Pancreas (tissue), 10 donors: ENCODE data around the gene CDKL2. TPM values are rescaled to one million over a fixed set of nuclear protein-coding genes. Genes with fewer than 3 reads are reported as not detected.

Experiments used
- ATAC-seq, 4 donors: fragments of 200-7000 bp; cut with Tn5 transposase; one replicate each; pipeline versions ENCODE4 v1.8.0 to v1.9.1; 2020; ENCODE audit warnings: mild to moderate bottlenecking in 4 of 4, moderate library complexity in 4 of 4
- DNase-seq, 6 donors: peaks; one replicate each; pipeline ENCODE4 v3.0.0-alpha.2; 2020
- FAIRE-seq: peaks from 2 replicates; lab custom pipeline; 2012; peaks lifted over from hg19 to GRCh38; lab: Jason Lieb, UNC
- H3K27ac ChIP-seq, 4 donors: fragments of 200-600 bp; sonication (generic); 1 replicate in 3 of 4; 2 replicates in 1 of 4; pipeline versions ENCODE4 v1.5.0 to v1.8.0; 2020
- H3K27me3 ChIP-seq, 4 donors: fragments of 200-600 bp; one replicate each; pipeline ENCODE4 v1.8.0; 2021
- H3K36me3 ChIP-seq, 3 donors: fragments of 200-600 bp; sonication (generic) in 1 of 3; one replicate each; pipeline versions ENCODE4 v1.5.0 to v1.8.0; 2020 to 2021
- H3K4me1 ChIP-seq, 3 donors: fragments of 200-600 bp; one replicate each; pipeline ENCODE4 v1.8.0; 2021
- H3K4me3 ChIP-seq, 4 donors: fragments of 200-600 bp; sonication (generic) in 2 of 4; one replicate each; pipeline versions ENCODE4 v1.5.0 to v1.8.0; 2020 to 2021
- H3K9me3 ChIP-seq, 4 donors: fragments of 200-600 bp; one replicate each; pipeline ENCODE4 v1.8.0; 2021
- WGBS, 2 donors: extraction: QIAGEN DNeasy Blood & Tissue Kit; methylation state at CpG; one replicate each; pipeline ENCODE4 v1.1.7; 2013; 5-methylcytosine and 5-hydroxymethylcytosine counted together
- intact Hi-C, 3 donors: fragments of 100-400 bp; cut with DNase I; formaldehyde crosslinking; loops; one replicate each; pipeline versions ENCODE4 v1.11.1 to v1.14.2; 2022
- polyA plus RNA-seq, 2 donors: library from polyadenylated mRNA; stranded (reverse); fragments of 200-250 nt; gene quantifications; one replicate each; pipeline ENCODE4 v1.2.3, GENCODE V29; 2013
- total RNA-seq, 6 donors: library from RNA; stranded (reverse); fragmentation: NEBNext Ultra II Directional in 4 of 6; extraction: Animal tissue kit (Norgen Biotek cat#: 25700) in 4 of 6; gene quantifications; one replicate each; pipeline versions ENCODE4 v1.2.1 to v1.2.4, GENCODE V29; 2021 to 2023
- TF ChIP-seq, protein P1 (sequence below), 4 donors: fragments of 200-600 bp; sonication (generic) in 3 of 4; IDR thresholded peaks; one replicate each; pipeline versions ENCODE4 v1.5.0 to v1.8.0; 2021; ENCODE audit warnings: antibody characterized with exemption in 4 of 4
- donor health status: healthy with polysubstance abuse.
- donor health status: DM: no; HTN: no; CAD: no; lungs with moderate emphysema.
- donor health status: DM: no; HTN: no; CAD: no.
- donor health status: control.
- donor health status: control.
- donor health status: Bipolar disorder and iron deficiency.
- donor health status: DM: yes; HTN: yes; CAD: no.
- donor health status: DM: no; HTN: no; CAD: no.
- donor health status: DM: no; HTN: no; CAD: no.
- donor health status: DM: yes; HTN: yes; CAD: no.

Gene CDKL2
- total and polyA plus RNA-seq, 8 donors, result 0.15 to 1.0 (median 0.55) TPM

DNA sequence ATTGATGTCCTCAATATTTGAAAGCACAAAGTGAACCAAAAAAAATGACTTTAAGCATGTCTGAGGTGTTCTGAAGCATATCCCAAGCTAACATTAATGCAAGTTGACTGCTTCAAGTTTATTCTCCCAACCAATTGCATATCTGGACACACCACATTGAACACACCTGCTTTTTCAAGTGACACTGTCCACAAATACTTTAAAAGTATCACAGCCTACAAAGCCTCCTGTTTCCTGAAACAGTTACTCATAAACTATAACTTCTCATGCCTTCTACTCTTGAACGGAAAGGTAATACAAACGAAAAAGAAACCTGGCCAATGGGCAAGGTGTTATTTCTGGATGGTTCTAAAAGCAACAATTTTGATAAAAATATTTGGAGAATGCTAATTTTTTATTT lies 1.1 kb downstream of the CDKL2 start:
- Histone ChIP-seq H3K27ac (no peak overlapping the region), H3K4me3 (peak overlapping the region in 2 of 4 donors; percentile 42 to 62), H3K4me1 (peaks cover 0 to 5% (median 0%) of the 10 kb centered on the region in 3 donors), H3K36me3 (no peaks in the 10 kb centered on the region), H3K9me3 (no peaks in the 10 kb centered on the region), H3K27me3 (no peaks in the 10 kb centered on the region)
- DNase-seq (no peak), FAIRE-seq (no peak), ATAC-seq (no peak)
- 37 to 45% methylated on average over 2 of the region's 2 CpGs for WGBS, 2 donors
- TF ChIP-seq, protein P1, sequence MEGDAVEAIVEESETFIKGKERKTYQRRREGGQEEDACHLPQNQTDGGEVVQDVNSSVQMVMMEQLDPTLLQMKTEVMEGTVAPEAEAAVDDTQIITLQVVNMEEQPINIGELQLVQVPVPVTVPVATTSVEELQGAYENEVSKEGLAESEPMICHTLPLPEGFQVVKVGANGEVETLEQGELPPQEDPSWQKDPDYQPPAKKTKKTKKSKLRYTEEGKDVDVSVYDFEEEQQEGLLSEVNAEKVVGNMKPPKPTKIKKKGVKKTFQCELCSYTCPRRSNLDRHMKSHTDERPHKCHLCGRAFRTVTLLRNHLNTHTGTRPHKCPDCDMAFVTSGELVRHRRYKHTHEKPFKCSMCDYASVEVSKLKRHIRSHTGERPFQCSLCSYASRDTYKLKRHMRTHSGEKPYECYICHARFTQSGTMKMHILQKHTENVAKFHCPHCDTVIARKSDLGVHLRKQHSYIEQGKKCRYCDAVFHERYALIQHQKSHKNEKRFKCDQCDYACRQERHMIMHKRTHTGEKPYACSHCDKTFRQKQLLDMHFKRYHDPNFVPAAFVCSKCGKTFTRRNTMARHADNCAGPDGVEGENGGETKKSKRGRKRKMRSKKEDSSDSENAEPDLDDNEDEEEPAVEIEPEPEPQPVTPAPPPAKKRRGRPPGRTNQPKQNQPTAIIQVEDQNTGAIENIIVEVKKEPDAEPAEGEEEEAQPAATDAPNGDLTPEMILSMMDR (IDR thresholded peaks at IDR 0.05), result no peak
- intact Hi-C loops, result no loop called here

DNA sequence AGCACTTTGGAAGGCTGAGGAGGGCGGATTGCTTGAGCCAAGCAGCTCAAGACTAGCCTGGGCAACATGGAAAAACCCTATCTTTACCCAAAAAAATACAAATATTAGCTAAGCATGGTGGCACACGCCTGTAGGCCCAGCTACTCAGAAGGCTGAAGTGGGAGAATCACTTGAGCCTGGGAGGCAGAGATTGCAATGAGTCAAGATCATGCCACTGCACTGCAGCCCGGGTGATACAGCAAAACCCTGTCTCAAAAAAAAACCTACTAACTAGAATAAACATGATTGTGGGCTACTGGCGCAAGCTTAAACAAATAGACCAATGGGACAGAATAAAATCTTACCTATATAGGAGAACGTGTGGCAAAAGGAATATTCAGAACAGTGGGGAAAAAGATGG lies 7.3 kb downstream of the CDKL2 start:
- Histone ChIP-seq H3K36me3 (no peaks in the 10 kb centered on the region), H3K9me3 (no peaks in the 10 kb centered on the region), H3K4me3 (no peak overlapping the region), H3K4me1 (no peaks in the 10 kb centered on the region), H3K27ac (no peak overlapping the region), H3K27me3 (no peaks in the 10 kb centered on the region)
- TF ChIP-seq, protein P1 (IDR thresholded peaks at IDR 0.05), result no peak
- DNase-seq, result no peak
- WGBS, 2 donors, result 84 to 86% methylated on average over 5 of the region's 5 CpGs
- intact Hi-C loops, result no loop called here
- FAIRE-seq, result no peak
- no peak for ATAC-seq

DNA sequence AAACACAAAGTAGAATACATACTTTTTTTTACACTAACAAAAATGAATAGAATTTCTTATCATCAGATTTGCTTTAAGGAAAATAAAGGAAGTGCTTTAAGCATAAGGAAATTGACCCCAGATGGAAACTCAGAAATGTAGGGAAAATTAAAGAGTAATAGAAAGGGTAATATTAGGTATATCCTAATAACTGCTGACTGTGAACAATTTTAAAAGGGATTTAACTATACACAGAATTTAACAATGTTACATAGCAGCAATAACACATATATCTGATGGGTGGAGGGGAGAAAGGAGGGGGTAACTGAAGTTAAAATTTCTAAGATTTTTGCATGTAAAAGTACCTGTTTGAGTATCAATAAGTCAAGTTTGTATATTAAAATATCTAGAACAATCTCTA lies 8.6 kb downstream of the CDKL2 start:
- no peak overlapping the region for H3K4me3 ChIP-seq
- FAIRE-seq (no peak), ATAC-seq (no peak), DNase-seq (no peak)
- intact Hi-C loops, result no loop called here
- no peaks in the 10 kb centered on the region for H3K27me3 ChIP-seq
- H3K36me3 ChIP-seq, result no peaks in the 10 kb centered on the region
- TF ChIP-seq, protein P1 (IDR thresholded peaks at IDR 0.05), result no peak
- H3K4me1 ChIP-seq, result no peaks in the 10 kb centered on the region
- H3K9me3 ChIP-seq, result no peaks in the 10 kb centered on the region
- H3K27ac ChIP-seq, result no peak overlapping the region

DNA sequence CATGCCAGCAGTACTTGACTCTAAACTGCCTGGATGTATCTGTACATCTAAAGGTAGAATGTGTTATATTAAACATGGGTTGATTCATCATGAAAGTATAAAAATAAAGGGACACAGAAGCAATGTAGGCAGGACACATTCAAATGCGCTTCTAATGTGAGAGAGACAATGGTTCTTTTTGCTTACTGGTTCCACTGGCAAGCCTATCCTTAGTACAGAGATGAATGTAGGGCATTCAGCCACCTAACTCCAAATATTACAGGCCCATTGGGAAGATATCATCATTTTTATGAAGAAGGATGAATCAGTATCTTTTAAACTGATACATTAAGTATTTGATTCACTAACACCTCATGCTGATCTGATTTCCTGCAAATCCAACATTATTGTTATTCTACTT lies 18.0 kb downstream of the CDKL2 start:
- Histone ChIP-seq H3K9me3 (no peaks in the 10 kb centered on the region), H3K27ac (no peak overlapping the region), H3K4me1 (no peaks in the 10 kb centered on the region), H3K4me3 (no peak overlapping the region), H3K36me3 (no peaks in the 10 kb centered on the region), H3K27me3 (no peaks in the 10 kb centered on the region)
- TF ChIP-seq, protein P1 (IDR thresholded peaks at IDR 0.05), result no peak
- ATAC-seq (no peak), FAIRE-seq (no peak), DNase-seq (no peak)
- intact Hi-C loops, result no loop called here
- 95 to 100% methylated on average over 1 of the region's 1 CpG for WGBS, 2 donors

GRCh38 chr4:75605928-75606327 lies 24.4 kb downstream of the CDKL2 start:
- H3K4me1 ChIP-seq, result no peaks in the 10 kb centered on the region
- TF ChIP-seq, protein P1 (IDR thresholded peaks at IDR 0.05), result no peak
- no peak for FAIRE-seq
- H3K36me3 ChIP-seq, result no peaks in the 10 kb centered on the region
- intact Hi-C loops, result no loop called here
- no peaks in the 10 kb centered on the region for H3K9me3 ChIP-seq
- H3K27me3 ChIP-seq, result no peaks in the 10 kb centered on the region
- no peak for ATAC-seq
- no peak overlapping the region for H3K4me3 ChIP-seq
- 87 to 97% methylated on average over 4 of the region's 4 CpGs for WGBS, 2 donors
- H3K27ac ChIP-seq, result no peak overlapping the region
- DNase-seq, result no peak
